GM13976 (cell line): ENCODE data around the gene DGKE.

Source experiments
- DNase-seq: peaks from one replicate; pipeline ENCODE4 v3.0.0; 2012; ENCODE audit warnings: low spot score
- CTCF ChIP-seq: IDR thresholded peaks from 2 replicates; pipeline ENCODE4 v1.5.1; 2012; ENCODE audit warnings: borderline replicate concordance, mild to moderate bottlenecking; ENCODE audit not compliant: insufficient read depth; ENCODE audit errors: extremely low read depth, missing control alignments, control extremely low read depth
- in situ Hi-C: fragments of 300-500 bp; cut with MboI; formaldehyde crosslinking; loops from one replicate; pipeline ENCODE4 v1.12.0; 2022; ENCODE audit warnings: low sequenced_read_pairs, mixed read lengths, inconsistent platforms; ENCODE audit not compliant: unreplicated experiment

Gene DGKE

DNA sequence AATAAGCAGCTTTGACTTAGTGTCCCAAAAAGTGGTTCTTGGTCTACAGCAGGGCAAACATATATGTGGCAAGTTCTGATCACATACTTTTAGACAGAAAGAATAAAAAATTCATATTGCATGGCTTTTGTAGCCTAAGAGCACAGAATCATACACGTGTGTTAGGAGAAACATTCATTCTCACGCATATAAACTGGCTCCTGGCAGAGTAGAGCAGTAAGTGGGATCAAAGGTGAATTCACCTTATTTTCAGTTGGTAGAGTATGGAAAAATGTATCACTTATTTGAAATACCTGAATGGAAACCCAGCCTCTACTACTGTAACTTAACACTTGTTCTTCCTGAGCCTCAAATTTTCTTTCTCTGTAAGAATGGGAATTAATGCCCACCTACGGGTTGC lies 34.8 kb downstream of the DGKE start:
- in situ Hi-C loops: no loop called here
- no peak for TF ChIP-seq CTCF
- DNase-seq: no peak

DNA sequence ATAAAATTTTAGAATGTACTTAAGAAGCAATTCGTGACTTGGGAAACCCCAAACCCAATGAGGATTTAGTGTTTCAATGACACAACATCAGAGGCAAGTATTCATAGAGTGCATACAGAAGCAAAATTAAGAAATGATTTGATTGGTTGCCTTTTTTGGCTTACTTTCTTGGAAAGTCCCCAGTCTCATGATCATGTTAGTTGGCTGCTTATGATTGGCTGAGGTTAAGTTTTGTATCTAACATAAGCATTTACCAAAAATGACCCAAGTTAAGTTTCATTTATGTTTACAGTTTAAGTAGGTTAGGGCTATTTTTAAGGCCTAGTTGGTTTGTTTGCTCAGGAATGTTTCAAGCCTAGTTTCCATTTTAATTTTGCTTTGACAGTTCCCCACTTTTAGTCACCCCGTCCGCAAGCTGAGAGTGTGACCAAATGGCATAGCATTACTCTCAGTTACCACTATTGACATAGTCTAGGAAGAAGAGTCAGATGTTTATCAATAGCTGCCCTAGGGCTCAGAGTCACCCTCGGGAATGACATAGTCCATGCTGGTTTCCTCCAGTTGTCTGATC lies 36.2 kb downstream of the DGKE start:
- in situ Hi-C loops: no loop called here
- no peak for TF ChIP-seq CTCF

DNA sequence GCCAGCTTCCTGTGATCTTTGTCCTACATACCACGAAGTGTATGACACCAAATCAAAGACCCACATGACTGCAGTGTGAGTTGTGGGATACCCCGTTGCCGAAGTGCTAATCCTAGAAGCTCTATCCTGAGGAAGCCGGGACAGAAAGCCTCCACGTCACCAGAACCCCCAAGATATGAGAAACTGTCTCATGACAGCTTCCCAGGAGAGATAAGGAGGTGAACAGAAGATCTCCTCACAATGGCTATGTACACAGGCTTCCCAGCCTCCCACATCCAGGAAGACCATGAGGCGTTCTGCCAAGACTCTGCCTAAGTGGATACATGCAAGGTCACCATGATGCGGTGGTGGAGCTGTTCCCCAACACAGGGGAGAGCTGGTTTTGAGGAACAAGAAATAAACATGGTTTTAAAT lies 42.8 kb downstream of the DGKE start:
- TF ChIP-seq CTCF: no peak
- no peak for DNase-seq
- in situ Hi-C loops: no loop called here

More for the DNA sequence above, 36.2 kb downstream of the DGKE start:
- peak; percentile 67 for DNase-seq

DNA sequence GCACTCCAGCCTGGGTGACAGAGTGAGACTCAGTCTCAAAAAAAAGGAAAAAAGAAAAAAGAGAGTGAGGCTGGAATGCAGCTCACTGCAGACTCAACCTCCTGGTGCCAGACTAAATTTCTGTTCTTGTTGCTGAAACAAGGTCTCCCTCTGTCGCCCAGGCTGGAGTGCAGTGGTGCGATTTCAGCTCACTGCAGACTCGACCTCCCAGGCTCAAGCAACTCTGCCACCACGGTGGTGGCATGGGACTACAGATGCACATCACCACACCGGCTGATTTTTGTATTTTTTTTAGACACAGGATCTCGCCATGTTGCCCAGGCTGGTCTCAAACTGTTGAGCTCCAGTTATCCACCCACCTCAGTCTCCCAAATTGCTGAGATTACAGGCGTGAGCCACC lies 45.3 kb downstream of the DGKE start:
- TF ChIP-seq CTCF: no peak
- no peak for DNase-seq
- in situ Hi-C loops: no loop called here

DNA sequence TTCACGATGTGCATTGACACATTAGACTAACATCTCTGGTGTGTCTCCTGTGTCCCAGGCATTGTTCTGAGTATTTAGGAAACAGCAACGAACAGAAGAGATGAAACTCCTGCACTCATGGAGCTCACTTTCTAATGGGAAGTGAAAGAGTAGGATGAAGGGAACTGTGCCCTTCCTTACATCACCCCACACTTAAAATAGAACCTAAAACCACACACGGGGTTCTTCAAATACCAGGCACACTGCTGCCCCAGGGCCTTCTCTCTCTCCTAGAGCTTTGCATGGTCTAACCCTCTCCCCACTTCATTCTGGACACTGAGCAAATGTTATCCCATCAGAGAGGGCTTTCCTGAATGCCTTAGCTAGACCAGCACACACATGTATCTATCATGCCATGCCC lies 46.2 kb downstream of the DGKE start:
- no peak for TF ChIP-seq CTCF
- in situ Hi-C loops: no loop called here
- no peak for DNase-seq

GRCh38 chr17:56880571-56880970 lies 46.6 kb downstream of the DGKE start:
- in situ Hi-C loops: no loop called here
- no peak for TF ChIP-seq CTCF
- DNase-seq: no peak
